GM18951 (cell line): Measurements from ENCODE around the gene NRG4.
"Not testable (repeated sequence)": the region's sequence is repeated elsewhere in the genome, so short reads cannot be mapped to it uniquely, and the experiment has no call there.

ENCODE experiments used
- POLR2A ChIP-seq: IDR thresholded peaks from 4 replicates; pipeline ENCODE4 v1.6.1; 2011; ENCODE audit warnings: mild to moderate bottlenecking; ENCODE audit not compliant: insufficient read length, insufficient read depth; ENCODE audit errors: extremely low read depth
- in situ Hi-C: fragments of 300-500 bp; cut with MboI; formaldehyde crosslinking; loops from one replicate; pipeline ENCODE4 v1.12.0; 2022; ENCODE audit warnings: low sequenced_read_pairs, mixed read lengths, inconsistent platforms; ENCODE audit not compliant: unreplicated experiment

The NRG4 gene

GRCh38 chr15:76032046-76032445, 19.8 kb upstream of the NRG4 start:
- in situ Hi-C loops: no loop called here
- no peak for TF ChIP-seq POLR2A

- in situ Hi-C loops: no loop called here
- TF ChIP-seq POLR2A: no peak
Observed at GRCh38 chr15:76024021-76024768, 12.0 kb upstream of the NRG4 start.

GRCh38 chr15:76013470-76013869, 1.2 kb upstream of the NRG4 start:
- in situ Hi-C loops: not testable (repeated sequence)

- in situ Hi-C loops: no loop called here
- TF ChIP-seq POLR2A: no peak
Observed at GRCh38 chr15:76010613-76011012, 1.6 kb downstream of the NRG4 start.

GRCh38 chr15:76006136-76006778, 6.0 kb downstream of the NRG4 start:
- in situ Hi-C loops: no loop called here
- TF ChIP-seq POLR2A: no peak

GRCh38 chr15:76003364-76003763, 8.9 kb downstream of the NRG4 start:
- TF ChIP-seq POLR2A: no peak
- in situ Hi-C loops: no loop called here

- in situ Hi-C loops: no loop called here
- no peak for TF ChIP-seq POLR2A
Observed at GRCh38 chr15:75995611-75996010, 16.6 kb downstream of the NRG4 start.

- in situ Hi-C loops: no loop called here
- no peak for TF ChIP-seq POLR2A
Observed at GRCh38 chr15:75994220-75994619, 18.0 kb downstream of the NRG4 start.

GRCh38 chr15:75992897-75993296, 19.3 kb downstream of the NRG4 start:
- in situ Hi-C loops: no loop called here
- no peak for TF ChIP-seq POLR2A

GRCh38 chr15:75989875-75990274, 22.3 kb downstream of the NRG4 start:
- in situ Hi-C loops: no loop called here
- no peak for TF ChIP-seq POLR2A

GRCh38 chr15:75989045-75989444, 23.2 kb downstream of the NRG4 start:
- in situ Hi-C loops: no loop called here
- no peak for TF ChIP-seq POLR2A

- in situ Hi-C loops: no loop called here
- no peak for TF ChIP-seq POLR2A
Observed at GRCh38 chr15:75985971-75986370, 26.3 kb downstream of the NRG4 start.

- in situ Hi-C loops: not testable (repeated sequence)
Observed at GRCh38 chr15:75984706-75985105, 27.5 kb downstream of the NRG4 start.

GRCh38 chr15:75982468-75982867, 29.8 kb downstream of the NRG4 start:
- TF ChIP-seq POLR2A: no peak
- in situ Hi-C loops: no loop called here
